NT2/D1 (cell line): ENCODE results near the gene INTS11.

Source experiments
- SUZ12 ChIP-seq: IDR thresholded peaks from 2 replicates; pipeline ENCODE4 v1.6.1; 2011; ENCODE audit not compliant: insufficient read length, insufficient read depth; ENCODE audit errors: extremely low read depth
- YY1 ChIP-seq: IDR thresholded peaks from 2 replicates; pipeline ENCODE4 v1.6.1; 2011; ENCODE audit not compliant: insufficient read length, insufficient read depth
- ZNF274 ChIP-seq: IDR thresholded peaks from 2 replicates; pipeline ENCODE4 v1.6.1; 2011; ENCODE audit warnings: mild to moderate bottlenecking, low read depth, low read length

DNA sequence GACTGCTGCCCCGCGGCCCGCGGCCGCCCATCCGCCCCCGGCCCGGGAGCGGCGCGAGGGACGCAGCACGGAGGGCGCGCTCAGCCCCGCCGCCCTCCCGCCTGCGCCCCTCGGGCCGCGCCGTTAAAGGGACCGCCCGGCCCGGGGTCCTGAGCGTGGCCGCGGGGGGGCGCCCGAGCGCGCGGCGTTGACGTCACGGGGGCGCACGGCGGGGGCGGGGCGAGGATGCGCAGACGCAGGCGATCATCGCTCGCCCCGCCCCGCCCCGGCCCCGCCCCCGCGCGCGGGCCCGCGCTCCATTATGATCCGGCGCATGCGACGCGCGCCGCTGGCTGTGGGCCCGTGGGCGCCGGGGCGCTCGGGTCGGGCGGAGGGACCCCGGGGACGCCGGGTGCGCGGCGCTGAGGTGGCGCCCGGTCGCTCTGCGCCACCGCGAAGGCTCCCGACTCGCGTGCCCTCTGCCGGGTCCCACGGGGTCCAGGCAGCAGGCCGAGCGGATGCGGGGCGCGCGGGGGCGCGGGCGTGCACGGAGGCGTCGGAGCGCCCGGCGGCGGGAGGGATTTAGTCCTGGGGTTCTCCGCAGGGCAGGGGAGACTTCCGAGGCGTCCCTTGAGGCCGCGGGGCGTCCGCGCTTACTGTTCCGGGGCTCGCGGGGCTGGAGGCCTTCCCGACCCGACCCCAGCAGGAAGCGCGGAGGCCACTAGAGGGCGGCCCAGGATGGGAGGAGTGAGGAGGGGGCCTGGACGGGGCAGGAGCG, 25.0 kb upstream of the INTS11 start, which contains the start of gene DVL1:
- TF ChIP-seq ZNF274 (no peak), SUZ12 (no peak), YY1 (no peak)
